GM10266 (cell line): ENCODE data around the gene DHRSX.
"Not testable (repeated sequence)": the region's sequence is repeated elsewhere in the genome, so short reads cannot be mapped to it uniquely, and the experiment has no call there.

Experiments
- DNase-seq: peaks from one replicate; pipeline ENCODE4 v3.0.0; 2012; ENCODE audit errors: extremely low spot score
- CTCF ChIP-seq: IDR thresholded peaks from 2 replicates; pipeline ENCODE4 v1.5.1; 2012; ENCODE audit warnings: mild to moderate bottlenecking, low read depth; ENCODE audit not compliant: control insufficient read depth, insufficient read depth; ENCODE audit errors: missing control alignments

DHRSX gene

DNA sequence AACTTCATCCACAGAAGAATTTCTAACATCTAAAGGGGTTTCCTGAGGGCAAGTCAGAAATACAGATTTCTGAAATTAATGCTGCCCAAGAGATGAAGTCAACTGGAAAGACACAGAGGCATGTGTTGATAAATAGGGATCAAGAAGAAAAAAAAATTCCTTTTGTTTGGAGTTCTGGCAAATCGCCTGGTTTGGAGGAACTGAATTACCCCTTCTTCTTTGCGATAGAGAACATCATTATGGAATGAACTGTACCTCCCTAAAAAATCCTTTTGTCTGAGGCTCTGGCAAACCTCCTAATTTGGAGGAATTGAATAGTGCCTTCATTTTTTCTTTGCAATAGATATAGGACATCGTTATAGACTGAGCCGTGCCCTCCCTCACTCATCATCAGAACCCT, 200.9 kb downstream of the DHRSX start:
- TF ChIP-seq CTCF: no peak

GRCh38 chrX:2286731-2287130, 214.0 kb downstream of the DHRSX start:
- no peak for TF ChIP-seq CTCF
- no peak for DNase-seq

More for the DNA sequence above, 200.9 kb downstream of the DHRSX start:
- no peak for DNase-seq

DNA sequence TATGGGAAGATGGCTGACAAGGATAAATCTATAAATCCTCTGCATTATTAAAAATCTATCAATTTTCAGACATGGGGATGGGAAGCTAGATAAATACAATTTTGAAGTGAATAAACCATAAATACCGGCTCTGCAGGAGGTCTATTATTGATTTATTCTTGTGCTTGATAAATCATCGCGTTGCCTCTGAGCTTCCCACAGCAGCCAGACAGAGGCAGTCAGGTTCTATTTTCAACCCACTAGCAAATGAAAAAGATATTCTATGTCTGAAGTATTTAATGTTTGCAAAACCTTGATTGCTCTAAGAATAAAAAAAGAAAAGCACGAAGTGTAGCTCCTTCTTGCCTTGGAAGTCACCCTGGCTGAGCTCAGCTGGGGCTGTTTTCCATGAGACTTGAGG, 216.2 kb downstream of the DHRSX start:
- no peak for DNase-seq

GRCh38 chrX:2284133-2284532, 216.6 kb downstream of the DHRSX start:
- DNase-seq: no peak
- TF ChIP-seq CTCF: no peak

More for the DNA sequence above, 216.2 kb downstream of the DHRSX start:
- no peak for TF ChIP-seq CTCF

DNA sequence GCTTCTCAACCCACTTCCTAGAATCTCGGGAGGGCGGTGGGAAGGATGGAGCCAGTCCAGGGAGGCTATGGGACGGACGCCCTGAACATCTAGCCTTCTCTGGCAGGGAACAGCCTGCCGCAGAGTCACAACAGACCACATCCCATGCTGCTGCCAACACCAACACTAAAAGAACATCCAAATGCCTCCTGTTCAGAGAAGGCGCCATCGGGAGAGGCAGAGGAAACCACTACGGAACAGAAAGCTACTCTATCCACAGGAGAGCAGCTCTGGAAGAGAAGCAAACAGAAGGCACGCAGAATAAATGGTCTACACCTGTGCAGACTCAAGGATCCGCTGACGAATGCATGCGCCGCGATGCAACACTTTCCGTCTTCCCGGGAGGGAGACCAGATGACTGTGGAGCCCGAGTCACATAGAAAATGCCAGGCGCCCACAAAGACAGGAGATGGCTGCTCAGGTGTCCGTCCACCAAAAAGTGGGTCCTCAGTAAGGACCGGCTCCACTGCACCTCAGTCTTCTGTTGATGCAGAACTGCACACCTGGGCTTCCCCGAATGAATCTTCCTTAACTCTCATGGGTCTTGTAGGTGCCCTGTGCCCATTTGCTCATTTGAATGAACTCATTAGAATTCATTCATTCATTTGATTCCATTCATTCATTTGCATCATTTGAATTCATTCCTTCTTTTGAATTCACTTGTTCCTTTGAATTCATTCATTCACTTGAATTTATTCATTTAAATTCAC, 217.5 kb downstream of the DHRSX start:
- no peak for DNase-seq
- TF ChIP-seq CTCF: no peak

- DNase-seq: no peak
- no peak for TF ChIP-seq CTCF
Measured at GRCh38 chrX:2282490-2283090, 218.2 kb downstream of the DHRSX start.

DNA sequence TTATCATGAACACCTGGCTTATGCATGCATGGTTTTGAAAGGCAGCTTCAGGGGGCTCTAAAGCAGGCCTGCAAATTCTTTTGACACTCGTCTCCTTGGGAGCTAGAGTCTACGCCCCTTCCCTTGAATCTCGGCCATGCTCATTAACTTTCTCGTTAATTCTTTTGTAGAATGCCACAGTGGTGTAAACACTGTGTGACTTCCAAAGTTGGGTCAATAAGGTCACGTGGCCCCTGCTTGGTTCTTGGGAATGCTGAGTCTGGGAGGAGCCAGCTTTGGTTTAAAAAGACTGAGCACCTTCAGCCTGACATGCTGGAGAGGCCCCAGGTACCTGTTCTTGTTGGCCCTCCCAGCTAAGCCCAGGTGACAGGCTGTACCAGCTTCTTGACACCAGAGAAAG, 228.4 kb downstream of the DHRSX start:
- no peak for DNase-seq

GRCh38 chrX:2271595-2271994, 229.2 kb downstream of the DHRSX start:
- DNase-seq: not testable (repeated sequence)

More for the DNA sequence above, 228.4 kb downstream of the DHRSX start:
- TF ChIP-seq CTCF: no peak

DNA sequence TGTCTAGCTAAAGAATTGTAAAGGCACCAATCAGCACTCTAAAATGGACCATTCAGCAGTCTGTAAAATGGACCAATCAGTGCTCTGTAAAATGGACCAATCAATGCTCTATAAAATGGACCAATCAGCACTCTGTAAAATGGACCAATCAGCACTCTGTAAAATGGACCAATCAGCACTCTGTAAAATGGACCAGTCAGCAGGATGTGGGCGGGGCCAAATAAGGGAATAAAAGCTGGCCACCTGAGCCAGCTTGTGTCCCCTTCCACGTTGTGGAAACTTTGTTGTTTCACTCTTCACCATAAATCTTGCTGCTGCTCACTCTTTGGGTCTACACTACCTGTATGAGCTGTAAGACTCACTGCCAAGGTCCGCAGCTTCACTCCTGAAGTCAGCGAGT, 230.0 kb downstream of the DHRSX start:
- DNase-seq: not testable (repeated sequence)
